ENCODE results near the gene FRMD5. TPM values are rescaled to one million over a fixed set of nuclear protein-coding genes. Genes with fewer than 3 reads are reported as not detected.

The FRMD5 gene
- total RNA-seq, 3 donors from 2014 or later = 1.8 to 2.3 (median 1.9) TPM

DNA sequence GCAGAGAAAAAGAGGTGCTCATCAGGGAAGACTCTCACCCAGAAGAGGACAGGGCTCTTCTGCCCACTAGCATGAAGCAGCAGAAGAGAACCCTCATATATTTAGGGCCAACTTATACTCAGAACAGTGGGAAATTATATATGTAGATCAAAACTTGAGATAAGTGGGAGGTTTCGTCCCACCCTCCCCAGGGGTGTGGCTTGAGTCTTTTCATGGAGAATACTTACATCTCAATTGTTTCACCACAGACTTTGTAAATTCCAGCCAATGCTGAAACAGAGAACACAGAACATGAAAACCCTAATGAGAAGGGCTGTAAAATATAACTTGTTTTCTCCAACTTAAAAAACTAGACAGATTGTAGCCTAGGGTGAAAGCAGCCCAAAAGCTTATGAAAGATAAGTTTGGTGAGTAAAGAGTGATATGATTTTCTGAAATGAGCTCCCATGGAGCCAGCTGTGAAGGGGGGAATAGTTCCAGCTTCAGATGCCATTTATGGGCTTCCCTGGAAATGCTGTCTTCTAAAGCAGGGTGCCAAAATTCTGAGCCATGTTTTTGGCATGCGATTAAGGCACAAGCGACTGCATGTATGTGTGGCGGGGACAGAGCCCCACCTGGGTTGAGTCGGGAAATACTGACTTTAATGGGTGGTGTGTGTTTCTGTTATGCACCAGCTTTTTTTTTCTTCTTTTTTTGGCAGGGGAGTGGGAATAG, 275.4 kb downstream of the FRMD5 start:
- no peak overlapping the region for H3K4me3 ChIP-seq
- intact Hi-C loops (cut with DNase I, micrococcal nuclease) = no loop called here
- no peak for ATAC-seq
- TF ChIP-seq, protein P1, sequence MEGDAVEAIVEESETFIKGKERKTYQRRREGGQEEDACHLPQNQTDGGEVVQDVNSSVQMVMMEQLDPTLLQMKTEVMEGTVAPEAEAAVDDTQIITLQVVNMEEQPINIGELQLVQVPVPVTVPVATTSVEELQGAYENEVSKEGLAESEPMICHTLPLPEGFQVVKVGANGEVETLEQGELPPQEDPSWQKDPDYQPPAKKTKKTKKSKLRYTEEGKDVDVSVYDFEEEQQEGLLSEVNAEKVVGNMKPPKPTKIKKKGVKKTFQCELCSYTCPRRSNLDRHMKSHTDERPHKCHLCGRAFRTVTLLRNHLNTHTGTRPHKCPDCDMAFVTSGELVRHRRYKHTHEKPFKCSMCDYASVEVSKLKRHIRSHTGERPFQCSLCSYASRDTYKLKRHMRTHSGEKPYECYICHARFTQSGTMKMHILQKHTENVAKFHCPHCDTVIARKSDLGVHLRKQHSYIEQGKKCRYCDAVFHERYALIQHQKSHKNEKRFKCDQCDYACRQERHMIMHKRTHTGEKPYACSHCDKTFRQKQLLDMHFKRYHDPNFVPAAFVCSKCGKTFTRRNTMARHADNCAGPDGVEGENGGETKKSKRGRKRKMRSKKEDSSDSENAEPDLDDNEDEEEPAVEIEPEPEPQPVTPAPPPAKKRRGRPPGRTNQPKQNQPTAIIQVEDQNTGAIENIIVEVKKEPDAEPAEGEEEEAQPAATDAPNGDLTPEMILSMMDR (IDR thresholded peaks at IDR 0.05) = no peak
- H3K36me3 ChIP-seq (ENCODE audit: low read depth) = no peaks in the 10 kb centered on the region
- no peaks in the 10 kb centered on the region for H3K4me1 ChIP-seq (ENCODE audit: low read depth)
- DNase-seq = no peak
- no peaks in the 10 kb centered on the region for H3K9me3 ChIP-seq

DNA sequence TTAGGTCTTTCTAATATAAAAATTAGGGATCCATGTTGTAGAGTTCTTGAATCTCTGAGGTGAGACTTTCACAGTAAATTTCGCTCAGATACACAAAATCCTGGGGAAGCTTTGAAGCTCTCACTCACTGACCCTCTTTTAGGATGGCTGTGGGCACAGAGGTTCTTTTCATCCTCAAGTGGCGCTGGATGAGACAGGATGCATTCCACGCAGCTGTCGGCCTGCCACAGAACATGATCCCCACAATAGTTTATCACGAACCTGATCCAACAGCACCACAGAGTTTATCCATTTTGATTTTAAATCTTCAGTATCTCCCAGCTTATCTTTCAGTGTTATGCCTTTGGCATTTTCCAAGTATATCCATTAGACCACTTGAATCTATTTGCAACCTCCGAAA, 276.4 kb downstream of the FRMD5 start:
- Histone ChIP-seq H3K4me1 (ENCODE audit: low read depth) (no peaks in the 10 kb centered on the region), H3K36me3 (ENCODE audit: low read depth) (no peaks in the 10 kb centered on the region), H3K9me3 (no peaks in the 10 kb centered on the region), H3K4me3 (no peak overlapping the region)
- intact Hi-C loops (cut with DNase I, micrococcal nuclease) = no loop called here
- no peak for DNase-seq
- TF ChIP-seq, protein P1 (IDR thresholded peaks at IDR 0.05) = no peak
- ATAC-seq = no peak

DNA sequence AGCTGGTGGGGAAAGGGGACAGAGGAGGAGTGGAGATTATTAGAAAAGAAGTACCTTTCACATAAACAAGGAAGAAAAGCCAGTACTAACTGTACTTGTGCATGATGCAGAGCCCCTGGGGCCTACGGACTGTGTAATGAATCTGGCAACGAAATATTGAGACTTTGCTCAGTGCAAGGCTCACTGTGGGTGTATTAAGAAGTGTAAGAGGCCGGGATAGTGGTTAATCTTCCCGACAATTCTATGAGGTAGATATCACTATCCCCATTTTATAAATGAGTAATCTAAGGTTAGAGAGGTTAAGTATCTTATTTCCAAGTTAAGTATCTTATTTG, 278.8 kb downstream of the FRMD5 start:
- DNase-seq (no peak), ATAC-seq (no peak)
- TF ChIP-seq, protein P1 (IDR thresholded peaks at IDR 0.05) = no peak
- Histone ChIP-seq H3K4me3 (no peak overlapping the region), H3K9me3 (no peaks in the 10 kb centered on the region), H3K4me1 (ENCODE audit: low read depth) (no peaks in the 10 kb centered on the region), H3K36me3 (ENCODE audit: low read depth) (no peaks in the 10 kb centered on the region)
- intact Hi-C loops (cut with DNase I, micrococcal nuclease) = no loop called here

DNA sequence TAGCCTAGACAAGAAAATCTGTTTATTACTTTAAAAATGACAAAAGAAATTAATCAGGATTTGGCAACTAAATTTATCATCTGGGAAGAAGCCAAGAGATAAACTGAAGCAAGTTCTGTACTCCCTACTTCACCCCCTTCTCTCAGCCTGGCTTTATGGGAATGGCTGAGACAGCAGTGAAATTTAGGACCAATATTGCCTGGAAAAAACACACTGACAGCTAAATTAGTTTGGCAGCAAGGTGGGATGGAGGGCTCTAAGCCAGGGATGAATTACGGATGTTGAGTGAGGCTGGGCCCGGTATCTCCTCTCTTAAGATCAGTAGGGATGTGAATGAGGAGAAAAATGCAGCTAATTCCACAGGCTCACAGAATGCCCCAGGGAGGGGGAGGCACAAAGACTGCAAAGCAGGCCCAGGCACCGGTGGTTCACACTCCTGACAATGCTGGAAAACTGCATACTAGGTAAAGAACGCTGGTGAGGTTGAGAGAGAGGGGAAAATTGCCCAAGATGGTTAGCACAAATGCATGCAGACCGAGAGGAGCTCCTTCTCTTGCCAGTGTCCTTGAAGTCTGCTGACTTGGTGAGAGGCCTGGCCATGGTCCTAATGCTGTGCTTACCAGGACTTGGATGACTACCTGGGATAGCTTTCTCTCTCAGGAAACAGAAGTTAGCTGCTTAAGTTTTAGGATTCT, 279.3 kb downstream of the FRMD5 start:
- DNase-seq (no peak), ATAC-seq (no peak)
- Histone ChIP-seq H3K4me3 (no peak overlapping the region), H3K36me3 (ENCODE audit: low read depth) (no peaks in the 10 kb centered on the region), H3K4me1 (ENCODE audit: low read depth) (no peaks in the 10 kb centered on the region), H3K9me3 (no peaks in the 10 kb centered on the region)
- intact Hi-C loops (cut with DNase I, micrococcal nuclease) = no loop called here
- TF ChIP-seq, protein P1 (IDR thresholded peaks at IDR 0.05) = no peak

DNA sequence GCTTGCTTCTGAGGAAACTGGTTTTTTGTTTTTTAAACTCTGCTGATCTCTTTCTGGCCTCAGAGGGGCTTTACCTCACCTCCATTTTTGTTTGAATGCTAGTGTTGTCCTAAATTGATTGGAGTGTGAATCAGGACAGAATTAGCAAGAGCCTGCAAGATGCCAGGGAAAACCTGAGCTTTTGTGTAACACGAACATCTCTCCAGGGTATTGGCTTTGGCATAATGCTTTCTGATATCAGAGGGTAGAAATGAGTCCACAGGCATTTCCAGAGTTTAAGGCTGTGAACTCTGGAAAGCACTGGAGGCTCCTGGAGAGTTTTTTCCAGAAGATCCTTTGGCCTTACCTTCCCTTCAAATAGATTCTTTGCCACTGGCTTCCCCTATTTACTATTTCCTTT, 281.1 kb downstream of the FRMD5 start:
- ATAC-seq = no peak
- Histone ChIP-seq H3K4me1 (ENCODE audit: low read depth) (no peaks in the 10 kb centered on the region), H3K36me3 (ENCODE audit: low read depth) (no peaks in the 10 kb centered on the region), H3K4me3 (no peak overlapping the region), H3K9me3 (no peaks in the 10 kb centered on the region)
- TF ChIP-seq, protein P1 (IDR thresholded peaks at IDR 0.05) = no peak
- DNase-seq = no peak
- intact Hi-C loops (cut with DNase I, micrococcal nuclease) = no loop called here
